HG03460 (cell line): ENCODE measurements around the gene CHD6.

Experiments
- ATAC-seq: cut with Tn5 transposase; IDR thresholded peaks from one replicate; pipeline ENCODE4 v1.9.1; 2021; ENCODE audit not compliant: unreplicated experiment

CHD6 gene

GRCh38 chr20:41621971-41622370, 3.8 kb upstream of the CHD6 start:
- no peak for ATAC-seq

GRCh38 chr20:41621421-41621820, 3.2 kb upstream of the CHD6 start:
- ATAC-seq: no peak

GRCh38 chr20:41619360-41620100, 1.4 kb upstream of the CHD6 start:
- ATAC-seq: no peak

GRCh38 chr20:41618807-41619311, 682 bp upstream of the CHD6 start:
- no peak for ATAC-seq

GRCh38 chr20:41617059-41617901, 897 bp downstream of the CHD6 start:
- ATAC-seq: no peak

GRCh38 chr20:41616228-41616627, 1.9 kb downstream of the CHD6 start:
- no peak for ATAC-seq

- ATAC-seq: no peak
These were observed 2.5 kb downstream of the CHD6 start for GRCh38 chr20:41615676-41616075.

GRCh38 chr20:41615110-41615509, 3.1 kb downstream of the CHD6 start:
- no peak for ATAC-seq

GRCh38 chr20:41613321-41613720, 4.9 kb downstream of the CHD6 start:
- no peak for ATAC-seq

GRCh38 chr20:41609474-41609873, 8.7 kb downstream of the CHD6 start:
- no peak for ATAC-seq

- no peak for ATAC-seq
These were observed 9.6 kb downstream of the CHD6 start for GRCh38 chr20:41608606-41609005.

GRCh38 chr20:41607791-41608190, 10.4 kb downstream of the CHD6 start:
- no peak for ATAC-seq

GRCh38 chr20:41604002-41604401, 14.2 kb downstream of the CHD6 start:
- ATAC-seq: no peak

GRCh38 chr20:41601742-41602141, 16.4 kb downstream of the CHD6 start:
- ATAC-seq: no peak

GRCh38 chr20:41600926-41601631, 17.1 kb downstream of the CHD6 start:
- no peak for ATAC-seq

GRCh38 chr20:41599699-41600104, 18.5 kb downstream of the CHD6 start:
- ATAC-seq: no peak

- no peak for ATAC-seq
These were observed 19.5 kb downstream of the CHD6 start for GRCh38 chr20:41598719-41599118.

- ATAC-seq: no peak
These were observed 23.5 kb downstream of the CHD6 start for GRCh38 chr20:41594514-41595322.

- ATAC-seq: no peak
These were observed 25.5 kb downstream of the CHD6 start for GRCh38 chr20:41592516-41593216.

GRCh38 chr20:41587956-41588355, 30.2 kb downstream of the CHD6 start:
- no peak for ATAC-seq
